Measurements from ENCODE around the gene MUSTN1.

MUSTN1 gene

GRCh38 chr3:52834871-52835501 lies at the start of gene MUSTN1:
TSS of gene MUSTN1 (minus strand) at chr3:52835019. CDS start at chr3:52834948, 71 bp downstream.
- no peak for DNase-seq

- DNase-seq: no peak
These were observed 47.6 kb upstream of the MUSTN1 start for GRCh38 chr3:52882377-52882776.

GRCh38 chr3:52881871-52882270 lies 47.1 kb upstream of the MUSTN1 start:
- no peak for DNase-seq

- no peak for DNase-seq
These were observed 45.7 kb upstream of the MUSTN1 start for GRCh38 chr3:52880474-52880873.

DNA sequence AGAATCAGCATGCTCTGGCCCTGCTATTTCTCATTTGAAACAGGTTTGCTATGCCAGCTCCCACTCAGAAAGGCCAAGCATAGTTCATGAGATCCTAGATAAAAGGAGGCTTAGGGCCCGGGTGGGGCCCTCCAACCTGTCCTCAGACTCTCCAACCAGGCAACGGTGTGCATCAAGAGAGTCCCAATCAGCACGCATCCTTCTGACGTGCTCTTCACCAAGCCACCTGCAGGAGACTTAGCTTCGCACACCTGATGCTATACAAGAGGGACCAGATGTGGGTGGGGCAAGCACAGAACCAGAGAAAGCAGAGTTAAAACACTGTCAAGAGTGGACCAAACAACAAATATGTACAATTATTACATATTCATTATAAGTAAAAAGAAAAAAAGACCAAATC lies 45.2 kb upstream of the MUSTN1 start:
- DNase-seq: no peak

DNA sequence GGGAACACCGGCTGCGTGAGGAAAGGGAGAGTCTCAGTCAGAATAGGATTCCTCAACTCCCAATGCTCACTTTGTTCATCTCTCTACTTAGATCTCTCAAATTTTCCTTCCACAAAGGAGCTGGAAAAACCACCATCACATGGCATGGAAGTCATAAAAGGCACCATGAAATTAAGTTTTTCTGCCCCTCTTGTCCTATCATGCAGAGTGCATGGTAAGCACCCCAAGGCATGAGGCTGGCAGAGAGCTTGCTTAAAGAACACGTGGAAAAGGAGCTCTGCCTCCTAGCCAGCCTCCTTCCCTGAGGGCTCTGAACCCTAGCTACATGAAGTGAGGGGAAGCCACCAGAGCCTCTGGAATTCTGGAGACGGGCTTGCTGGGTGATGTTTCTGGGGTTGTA lies 44.8 kb upstream of the MUSTN1 start:
- no peak for DNase-seq

- no peak for DNase-seq
These were observed 44.3 kb upstream of the MUSTN1 start for GRCh38 chr3:52879090-52879489.

- no peak for DNase-seq
These were observed 42.3 kb upstream of the MUSTN1 start for GRCh38 chr3:52877085-52877484.

DNA sequence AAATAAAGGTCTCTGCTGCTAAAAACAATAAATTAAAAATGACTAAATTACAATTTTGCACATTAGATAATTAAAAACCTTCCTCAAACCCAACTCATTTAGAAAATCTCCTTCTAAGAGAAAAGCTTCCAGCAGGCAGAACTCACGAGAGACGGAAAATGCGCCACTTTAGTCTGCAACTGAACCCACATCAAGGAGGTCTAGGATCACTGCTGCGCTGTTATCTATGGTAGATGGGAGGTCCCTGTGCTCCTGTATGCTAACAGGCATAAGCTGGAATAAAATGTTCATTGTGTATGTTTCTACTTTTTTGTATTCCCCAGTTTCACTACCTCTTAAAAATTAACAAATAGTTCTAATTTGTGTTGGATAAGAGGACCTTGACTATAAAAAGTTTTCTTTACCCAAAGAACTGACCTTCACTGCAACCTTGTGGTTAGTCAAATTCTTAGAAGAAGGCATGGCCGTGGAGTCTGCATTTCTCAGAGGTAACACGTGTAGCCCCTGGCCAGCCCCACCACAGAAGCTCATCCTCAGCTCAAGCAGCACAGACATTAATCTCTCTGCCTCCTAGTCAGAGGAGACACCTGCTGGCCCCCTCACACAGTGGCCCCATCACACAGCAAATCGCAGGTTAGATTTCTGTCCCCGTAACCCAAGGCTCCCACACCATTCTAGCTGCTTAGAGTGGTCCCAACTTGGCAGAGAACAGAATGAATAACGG lies 40.2 kb upstream of the MUSTN1 start:
- no peak for DNase-seq

DNA sequence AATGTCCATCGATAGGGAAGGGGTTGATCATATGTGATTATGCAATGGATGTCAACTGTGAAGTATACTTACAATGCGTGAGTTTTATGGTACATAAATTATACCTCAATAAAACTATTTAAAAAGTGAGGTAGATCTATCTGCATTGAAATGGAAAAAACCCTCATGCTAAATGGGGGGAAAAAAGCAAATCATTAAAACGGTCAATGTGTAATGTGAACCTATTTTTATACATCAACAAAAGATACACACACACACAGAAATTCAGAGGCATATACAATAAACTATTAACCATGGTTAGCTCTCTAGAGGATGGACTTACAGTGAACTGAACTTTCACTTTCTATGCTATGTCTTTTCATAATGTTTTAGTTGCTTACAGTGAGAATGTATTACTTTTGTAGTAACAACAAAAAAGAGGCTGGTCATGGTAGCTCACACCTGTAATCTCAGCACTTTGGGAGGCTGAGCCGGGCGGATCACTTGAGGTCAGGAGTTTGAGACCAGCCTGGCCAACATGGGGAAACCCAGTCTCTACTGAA lies 39.4 kb upstream of the MUSTN1 start:
- DNase-seq: no peak

DNA sequence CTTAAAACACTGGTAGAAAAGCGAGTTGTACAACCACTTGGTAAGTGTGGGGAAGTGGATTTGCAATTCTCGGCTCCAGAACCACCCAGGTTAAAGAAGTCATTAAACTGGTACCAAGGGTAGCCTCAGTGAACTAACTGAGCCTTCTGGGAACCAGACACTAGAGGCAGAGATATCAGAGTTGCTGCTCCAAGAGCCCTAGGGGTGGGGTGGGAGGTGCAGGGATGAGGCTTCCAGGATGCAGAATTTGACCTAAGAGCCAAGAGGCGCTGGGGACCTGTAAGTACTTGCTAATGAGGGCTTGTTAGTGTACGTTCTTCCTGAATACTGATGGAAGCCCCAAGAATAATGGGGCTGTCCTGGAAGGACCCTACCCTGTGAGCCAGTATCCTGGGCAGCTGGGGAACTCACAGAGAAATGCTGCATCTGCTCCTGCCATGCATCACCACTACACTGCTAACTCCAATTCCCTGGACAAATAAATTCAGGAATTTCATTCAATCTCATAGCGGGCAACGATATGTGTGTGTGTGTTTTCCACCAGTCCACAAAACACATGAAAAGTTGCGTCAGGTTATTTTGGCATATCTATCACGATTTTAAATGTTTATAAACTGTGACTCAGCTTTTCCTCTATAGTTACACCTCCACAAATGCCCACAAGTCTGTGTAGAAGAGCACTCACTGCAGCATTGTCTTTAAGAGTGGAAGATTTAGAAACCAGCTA lies 38.8 kb upstream of the MUSTN1 start:
- no peak for DNase-seq

DNA sequence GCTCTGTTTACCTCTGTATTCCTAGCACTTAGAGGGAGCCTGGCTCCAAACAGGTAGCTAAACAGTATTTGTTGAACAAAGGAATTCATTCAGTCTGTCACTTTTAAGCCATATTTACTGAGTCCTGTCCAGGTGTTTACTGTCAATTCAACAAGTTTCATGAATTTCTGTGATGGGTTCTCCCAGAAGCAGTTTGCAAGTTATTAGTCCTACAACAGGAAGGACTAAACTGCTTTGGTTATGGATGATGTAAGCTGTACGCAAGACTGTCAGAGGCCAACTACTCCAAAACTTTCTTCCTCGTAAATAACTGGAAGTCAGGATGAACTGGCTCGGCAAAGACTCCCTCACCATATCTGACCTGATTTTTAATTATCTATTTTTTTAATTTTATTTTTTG lies 37.4 kb upstream of the MUSTN1 start:
- no peak for DNase-seq

DNA sequence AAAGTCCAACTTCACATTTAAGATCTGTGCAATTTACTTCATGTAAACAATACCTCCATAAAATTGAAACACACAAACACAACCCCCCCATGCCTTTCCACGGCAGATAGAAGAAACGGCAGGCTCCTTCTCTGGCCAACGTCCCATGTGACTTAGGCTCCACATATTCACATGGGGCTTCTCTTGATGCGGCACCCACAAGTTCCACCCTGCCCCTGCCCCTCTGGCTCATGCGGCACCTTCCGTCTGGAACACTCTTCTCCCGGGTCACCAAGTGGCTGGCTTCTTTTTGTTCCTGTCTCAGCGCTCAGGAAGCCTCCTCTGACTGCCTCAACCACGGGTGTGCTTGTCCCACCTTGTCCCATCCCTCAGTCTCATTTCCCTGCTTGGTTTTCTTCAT lies 36.9 kb upstream of the MUSTN1 start:
- no peak for DNase-seq

DNA sequence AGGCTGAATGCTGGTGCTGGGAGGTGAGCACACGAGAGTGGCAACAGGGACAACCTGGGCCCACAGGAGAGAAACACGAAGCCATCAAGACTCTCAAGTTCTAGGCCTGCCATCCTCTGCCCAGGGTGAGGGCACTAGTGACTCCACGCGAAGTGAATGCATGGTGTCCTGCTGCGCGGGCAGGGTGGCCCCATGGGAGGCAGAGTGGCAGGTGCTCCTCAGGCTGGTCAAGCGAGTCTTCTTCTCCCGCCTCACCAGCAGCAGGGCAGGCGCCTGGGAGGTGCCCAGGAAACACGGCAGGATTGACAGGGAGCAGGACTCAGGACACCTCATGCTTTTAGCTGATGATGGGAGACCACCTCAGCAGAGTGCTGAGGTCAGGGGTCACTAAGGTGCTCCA lies 35.7 kb upstream of the MUSTN1 start:
- DNase-seq: no peak

GRCh38 chr3:52866427-52866826 lies 31.6 kb upstream of the MUSTN1 start:
- peak; percentile 67 for DNase-seq

- DNase-seq: no peak
These were observed 31.2 kb upstream of the MUSTN1 start for GRCh38 chr3:52865994-52866393.

DNA sequence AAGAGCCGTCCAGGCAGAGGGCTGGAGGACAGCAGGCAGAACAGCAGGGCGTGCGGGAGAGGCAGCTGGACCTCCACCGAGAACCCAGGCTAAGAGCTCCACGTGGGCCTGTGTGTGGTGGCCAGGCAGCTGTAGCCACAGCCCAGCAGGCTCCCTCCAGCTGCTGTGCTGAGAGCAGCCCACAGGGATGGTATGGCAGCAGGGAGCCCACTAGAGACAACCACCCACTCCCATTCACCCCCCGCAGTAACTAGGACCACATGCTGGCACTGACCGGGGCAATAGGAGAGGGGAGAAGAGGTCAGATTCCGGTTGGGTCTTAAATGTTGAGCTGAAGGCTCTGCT lies 25.6 kb upstream of the MUSTN1 start:
- no peak for DNase-seq

- DNase-seq: peak; percentile 11
These were observed 25.0 kb upstream of the MUSTN1 start for GRCh38 chr3:52859686-52860423.

DNA sequence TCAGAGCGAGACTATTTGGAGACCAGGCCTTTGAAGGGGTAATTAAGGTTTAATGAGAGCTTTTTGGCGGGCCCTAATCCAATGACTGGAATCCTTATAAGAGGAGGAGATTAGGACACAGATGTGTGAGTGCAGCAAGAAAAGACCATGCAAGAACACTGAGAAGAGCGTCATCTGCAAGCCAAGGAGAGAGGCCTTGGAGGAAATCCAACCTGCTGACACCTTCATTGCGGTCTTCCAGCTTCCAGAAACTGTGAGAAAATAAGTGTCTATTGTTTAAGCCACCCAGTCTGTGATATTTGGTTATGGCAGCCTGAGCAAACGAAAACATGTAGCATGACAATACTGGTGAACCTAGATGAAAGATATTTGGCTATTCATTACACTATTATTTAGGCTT lies 23.0 kb upstream of the MUSTN1 start:
- DNase-seq: no peak

DNA sequence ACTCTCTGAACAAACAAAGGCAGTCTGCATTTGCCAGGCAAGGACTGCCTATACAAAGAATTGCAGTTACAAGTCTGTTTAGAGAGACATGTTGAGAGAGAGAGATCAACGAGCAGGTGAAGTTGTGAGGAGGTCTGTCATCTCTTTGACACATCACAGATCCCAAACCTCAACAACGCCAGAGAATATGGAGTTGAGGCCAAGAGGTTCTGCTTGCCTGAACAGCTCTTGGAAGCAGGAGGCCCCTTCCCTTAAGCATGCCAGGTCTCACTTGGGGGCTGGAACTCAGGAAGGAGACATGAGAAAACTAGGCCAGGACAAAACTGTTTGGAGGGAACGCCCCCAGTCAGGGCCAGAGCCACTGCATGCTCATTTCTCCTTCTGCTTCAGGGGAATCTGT lies 22.3 kb upstream of the MUSTN1 start:
- no peak for DNase-seq

- no peak for DNase-seq
These were observed 21.8 kb upstream of the MUSTN1 start for GRCh38 chr3:52856666-52857065.

GRCh38 chr3:52854013-52854412 lies 19.2 kb upstream of the MUSTN1 start:
- DNase-seq: no peak

DNA sequence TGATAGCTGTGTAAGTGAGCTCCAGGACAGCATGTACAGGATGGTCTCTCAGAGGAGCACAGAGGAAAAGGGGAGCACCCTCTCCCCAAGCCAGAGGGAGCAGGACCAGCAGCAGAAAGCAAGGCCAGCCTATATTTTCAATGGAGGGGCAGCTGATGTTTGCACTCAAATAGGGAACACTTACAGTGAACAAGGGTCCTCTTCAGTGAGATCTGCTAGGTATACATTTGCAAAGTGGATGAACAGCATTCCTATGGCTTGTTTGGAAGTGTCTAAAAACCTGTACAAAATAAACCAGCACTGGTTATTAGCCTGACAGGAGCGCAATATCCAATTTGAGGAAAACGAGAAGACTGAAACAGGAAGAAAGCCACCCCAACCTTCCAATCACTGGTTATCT lies 17.6 kb upstream of the MUSTN1 start:
- no peak for DNase-seq
